Activated CD4-positive, alpha-beta T cell treated with anti-CD3 and anti-CD28 coated beads, Interleukin-2, amount 10 ng/mL, durations not matched to agents 24 days and 14 days (primary cell): ENCODE data around the gene KRTAP10-8. TPM values are rescaled to one million over a fixed set of nuclear protein-coding genes. Genes with fewer than 3 reads are reported as not detected.
"Not testable (repeated sequence)": the region's sequence is repeated elsewhere in the genome, so short reads cannot be mapped to it uniquely, and the experiment has no call there.

Source experiments
- DNase-seq: peaks from one replicate; pipeline ENCODE4 v3.0.0; 2022
- H3K27ac Mint-ChIP-seq: one replicate; pipeline ENCODE4 v1.8.0; 2022; ENCODE audit warnings: mild to moderate bottlenecking, mixed read lengths
- H3K27me3 Mint-ChIP-seq: one replicate; pipeline ENCODE4 v1.8.0; 2022; ENCODE audit warnings: mixed read lengths
- H3K36me3 Mint-ChIP-seq: one replicate; pipeline ENCODE4 v1.8.0; 2022; ENCODE audit warnings: low read depth, mild to moderate bottlenecking, mixed read lengths
- H3K4me1 Mint-ChIP-seq: one replicate; pipeline ENCODE4 v1.8.0; 2021; ENCODE audit warnings: mixed read lengths
- H3K4me3 Mint-ChIP-seq: one replicate; pipeline ENCODE4 v1.8.0; 2022; ENCODE audit warnings: mild to moderate bottlenecking, moderate library complexity, mixed read lengths
- H3K9me3 Mint-ChIP-seq: one replicate; pipeline ENCODE4 v1.8.0; 2021; ENCODE audit warnings: mixed read lengths
- intact Hi-C: fragments of 100-400 bp; cut with micrococcal nuclease; formaldehyde crosslinking; loops from one replicate; pipeline ENCODE4 v1.15.1; 2023
- total RNA-seq: library from RNA; stranded (reverse); gene quantifications from 2 replicates; pipeline ENCODE4 v1.2.3, GENCODE V29; 2022

KRTAP10-8 gene
- total RNA-seq, 1 donor from 2014 or later, result not detected

- H3K27me3 Mint-ChIP-seq, result peaks cover 20% of the 10 kb centered on the region
- H3K4me1 Mint-ChIP-seq, DNase-seq, H3K27ac Mint-ChIP-seq, H3K4me3 Mint-ChIP-seq, H3K36me3 Mint-ChIP-seq, intact Hi-C loops, H3K9me3 Mint-ChIP-seq: not testable (repeated sequence)
Measured at GRCh38 chr21:44600118-44600978, 11.5 kb upstream of the KRTAP10-8 start, which contains the start of gene KRTAP10-7. TSS of gene KRTAP10-7 (plus strand) at chr21:44600597. CDS start at chr21:44600622, 25 bp downstream.

- H3K9me3 Mint-ChIP-seq, H3K36me3 Mint-ChIP-seq, intact Hi-C loops, H3K4me3 Mint-ChIP-seq, DNase-seq, H3K27ac Mint-ChIP-seq, H3K4me1 Mint-ChIP-seq: not testable (repeated sequence)
- peaks cover 25% of the 10 kb centered on the region for H3K27me3 Mint-ChIP-seq
Measured at GRCh38 chr21:44601091-44601490, 10.8 kb upstream of the KRTAP10-8 start.

DNA sequence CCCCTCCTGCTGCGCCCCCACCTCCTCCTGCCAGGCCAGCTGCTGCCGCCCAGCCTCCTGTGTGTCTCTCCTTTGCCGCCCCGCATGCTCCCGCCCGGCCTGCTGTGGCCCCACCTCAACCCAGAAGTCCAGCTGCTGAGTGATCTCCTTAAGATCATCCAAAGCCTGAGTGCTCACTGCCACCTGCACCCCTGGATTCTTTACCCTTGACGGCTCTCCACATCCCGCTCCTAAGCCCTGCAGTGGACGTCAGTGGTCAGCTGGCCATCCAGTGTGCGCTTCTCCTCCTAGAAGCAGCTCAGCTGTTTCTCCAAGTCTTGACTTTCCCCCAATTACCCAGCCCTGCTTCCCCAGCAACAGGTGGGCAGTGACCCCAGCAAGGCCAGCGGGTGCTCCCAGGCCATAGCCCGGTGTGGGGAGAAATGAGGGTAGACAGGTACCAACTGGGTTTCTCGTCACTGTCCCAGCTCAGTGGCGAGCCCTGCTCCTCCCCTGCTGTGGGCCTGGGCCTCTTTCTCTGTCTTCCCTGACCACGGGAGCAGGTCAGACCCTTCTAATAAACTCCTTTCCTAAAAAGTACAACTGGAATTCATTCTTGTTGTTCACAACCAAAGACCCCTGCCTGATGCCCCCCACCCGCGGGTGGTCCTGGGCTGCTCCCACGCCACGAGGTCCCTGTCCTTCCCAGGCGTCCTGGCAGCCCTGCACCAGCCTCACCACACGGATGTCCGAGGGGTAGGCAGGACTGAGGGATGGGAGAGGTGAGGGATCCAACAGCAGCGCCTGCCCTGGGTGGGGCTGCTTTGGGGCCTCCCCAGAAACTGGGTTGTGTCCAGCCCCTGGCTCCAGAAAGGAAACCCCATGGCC, 10.1 kb upstream of the KRTAP10-8 start:
- no peaks in the 10 kb centered on the region for H3K4me1 Mint-ChIP-seq
- no peak overlapping the region for H3K4me3 Mint-ChIP-seq
- intact Hi-C loops, result no loop called here
- H3K9me3 Mint-ChIP-seq, result peaks cover 4% of the 10 kb centered on the region
- H3K27me3 Mint-ChIP-seq, result peaks cover 25% of the 10 kb centered on the region
- H3K36me3 Mint-ChIP-seq, result no peaks in the 10 kb centered on the region
- no peak for DNase-seq
- H3K27ac Mint-ChIP-seq, result peak overlapping the region; percentile 20

DNA sequence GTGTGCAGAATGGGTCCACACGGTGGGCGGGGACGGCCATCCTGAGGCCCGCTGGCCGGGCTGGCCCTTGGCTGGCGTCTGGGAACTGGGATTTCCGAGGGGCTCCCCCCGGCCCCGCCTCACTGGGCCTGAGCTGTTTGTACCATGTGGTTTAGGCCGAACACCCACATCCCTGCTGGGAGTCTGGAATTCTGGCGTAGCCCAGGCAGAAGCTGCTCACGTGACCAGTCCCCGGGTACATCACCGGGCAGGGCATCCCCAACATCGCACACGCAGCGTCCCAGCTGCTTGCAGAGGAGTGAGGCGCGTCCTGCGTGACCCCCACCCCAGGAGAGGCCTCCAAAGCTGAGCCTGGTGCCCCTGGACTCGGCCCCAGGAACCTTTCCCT, 9.4 kb upstream of the KRTAP10-8 start:
- Mint-ChIP-seq H3K27me3 (peaks cover 25% of the 10 kb centered on the region), H3K9me3 (peaks cover 4% of the 10 kb centered on the region), H3K4me3 (no peak overlapping the region), H3K36me3 (no peaks in the 10 kb centered on the region), H3K4me1 (no peaks in the 10 kb centered on the region), H3K27ac (no peak overlapping the region)
- no peak for DNase-seq
- intact Hi-C loops, result no loop called here

DNA sequence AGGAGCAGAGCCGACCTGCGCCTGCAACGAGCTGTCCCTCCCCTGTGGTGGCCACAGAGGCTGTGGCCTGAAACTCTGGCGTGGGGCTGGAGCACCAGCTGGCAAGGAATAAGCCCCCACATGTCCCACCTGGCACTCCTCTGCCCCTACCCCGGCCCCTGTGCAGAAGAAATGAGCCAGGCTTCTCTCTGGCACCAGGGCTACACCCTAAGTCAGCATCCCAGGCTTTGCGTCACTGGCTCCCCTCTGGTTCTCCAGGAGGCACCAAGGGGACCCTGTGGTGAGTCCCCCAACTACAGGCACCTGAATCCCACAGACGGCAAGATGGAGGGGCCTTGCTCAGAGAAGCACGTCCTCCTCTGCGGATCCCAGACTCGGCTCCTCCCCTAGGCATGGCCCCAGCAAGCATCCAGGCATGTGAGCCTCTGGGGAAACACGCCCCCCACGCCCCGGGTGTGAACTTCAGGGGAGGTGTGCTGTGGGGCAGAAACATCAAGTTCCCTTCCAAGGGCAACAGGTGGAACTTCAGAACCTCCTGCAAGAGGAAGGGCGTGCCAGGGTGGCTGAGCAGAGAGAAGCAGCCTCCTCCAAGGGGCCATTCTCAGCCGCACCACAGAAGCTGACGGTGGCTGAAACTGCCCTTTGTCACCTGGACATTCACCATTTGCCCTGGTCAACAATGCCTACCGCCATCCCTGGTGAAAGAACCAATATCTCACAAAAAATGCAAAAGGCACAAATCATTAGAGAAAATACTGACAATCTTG, 8.6 kb upstream of the KRTAP10-8 start:
- Mint-ChIP-seq H3K27me3 (peaks cover 25% of the 10 kb centered on the region), H3K4me3 (no peak overlapping the region), H3K4me1 (no peaks in the 10 kb centered on the region), H3K27ac (no peak overlapping the region), H3K36me3 (no peaks in the 10 kb centered on the region), H3K9me3 (peaks cover 4% of the 10 kb centered on the region)
- no peak for DNase-seq
- intact Hi-C loops, result no loop called here

DNA sequence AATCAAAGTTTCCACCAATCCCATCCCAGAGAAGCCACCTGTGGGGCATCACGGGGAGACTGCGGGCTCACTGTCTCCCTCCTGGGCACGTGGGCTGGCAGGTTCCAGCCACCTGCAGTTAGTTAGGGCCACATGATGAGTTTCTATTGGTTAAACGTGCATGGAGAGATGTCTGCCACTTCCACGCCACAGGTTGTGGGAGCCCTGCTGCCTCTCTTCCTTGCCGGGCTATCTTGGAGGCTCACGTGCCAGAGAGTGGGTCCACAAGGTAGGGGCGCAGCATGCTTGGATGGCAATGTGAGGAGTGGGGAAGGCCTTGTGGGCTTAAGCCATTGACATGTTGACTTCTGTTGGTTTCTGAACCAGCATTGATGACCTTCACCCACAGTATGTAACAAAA, 8.0 kb upstream of the KRTAP10-8 start:
- H3K4me1 Mint-ChIP-seq, result no peaks in the 10 kb centered on the region
- H3K9me3 Mint-ChIP-seq, result peaks cover 6% of the 10 kb centered on the region
- H3K36me3 Mint-ChIP-seq, result no peaks in the 10 kb centered on the region
- no peak overlapping the region for H3K4me3 Mint-ChIP-seq
- H3K27me3 Mint-ChIP-seq, result peaks cover 26% of the 10 kb centered on the region
- no peak for DNase-seq
- intact Hi-C loops, result no loop called here
- H3K27ac Mint-ChIP-seq, result no peak overlapping the region

- Mint-ChIP-seq H3K27me3 (peaks cover 26% of the 10 kb centered on the region), H3K9me3 (peaks cover 28% of the 10 kb centered on the region)
Measured at GRCh38 chr21:44606495-44606894, 5.4 kb upstream of the KRTAP10-8 start.

GRCh38 chr21:44609193-44609592, 2.7 kb upstream of the KRTAP10-8 start:
- Mint-ChIP-seq H3K9me3 (peaks cover 29% of the 10 kb centered on the region), H3K4me1 (no peaks in the 10 kb centered on the region), H3K4me3 (no peak overlapping the region), H3K27me3 (peaks cover 22% of the 10 kb centered on the region), H3K27ac (no peak overlapping the region), H3K36me3 (peaks cover 2% of the 10 kb centered on the region)
- intact Hi-C loops, result no loop called here
- DNase-seq, result no peak

More at GRCh38 chr21:44606495-44606894, 5.4 kb upstream of the KRTAP10-8 start:
- Mint-ChIP-seq H3K27ac (no peak overlapping the region), H3K4me1 (no peaks in the 10 kb centered on the region), H3K4me3 (no peak overlapping the region), H3K36me3 (no peaks in the 10 kb centered on the region)
- intact Hi-C loops, result no loop called here
- DNase-seq, result no peak

GRCh38 chr21:44610157-44610843, 1.6 kb upstream of the KRTAP10-8 start:
- H3K4me3 Mint-ChIP-seq, H3K4me1 Mint-ChIP-seq, H3K27ac Mint-ChIP-seq, intact Hi-C loops, DNase-seq, H3K36me3 Mint-ChIP-seq: not testable (repeated sequence)
- Mint-ChIP-seq H3K9me3 (peaks cover 29% of the 10 kb centered on the region), H3K27me3 (peaks cover 13% of the 10 kb centered on the region)

DNA sequence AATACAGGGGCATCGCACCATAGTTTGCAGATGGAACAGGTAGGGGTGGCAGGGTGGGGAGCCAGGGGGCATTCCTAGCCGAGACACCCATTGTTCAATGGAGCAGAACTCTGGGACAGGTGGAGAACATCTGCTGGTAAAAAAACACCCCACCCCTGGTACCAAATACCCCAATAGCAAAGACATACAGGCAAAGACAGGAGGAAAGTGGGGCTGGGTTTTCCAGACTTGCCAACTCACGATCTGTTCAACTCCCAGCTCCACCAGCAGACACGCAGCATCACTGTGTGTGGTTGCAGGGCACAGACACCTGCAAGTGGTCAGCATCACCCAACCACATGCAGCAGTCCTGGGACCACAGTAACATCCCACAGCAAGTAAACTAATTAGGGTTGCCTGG, 328 bp upstream of the KRTAP10-8 start:
- intact Hi-C loops, result no loop called here
- DNase-seq, result no peak
- no peak overlapping the region for H3K27ac Mint-ChIP-seq
- H3K27me3 Mint-ChIP-seq, result peaks cover 5% of the 10 kb centered on the region
- H3K36me3 Mint-ChIP-seq, result peaks cover 2% of the 10 kb centered on the region
- H3K4me1 Mint-ChIP-seq, result no peaks in the 10 kb centered on the region
- H3K9me3 Mint-ChIP-seq, result peaks cover 25% of the 10 kb centered on the region
- H3K4me3 Mint-ChIP-seq, result no peak overlapping the region

DNA sequence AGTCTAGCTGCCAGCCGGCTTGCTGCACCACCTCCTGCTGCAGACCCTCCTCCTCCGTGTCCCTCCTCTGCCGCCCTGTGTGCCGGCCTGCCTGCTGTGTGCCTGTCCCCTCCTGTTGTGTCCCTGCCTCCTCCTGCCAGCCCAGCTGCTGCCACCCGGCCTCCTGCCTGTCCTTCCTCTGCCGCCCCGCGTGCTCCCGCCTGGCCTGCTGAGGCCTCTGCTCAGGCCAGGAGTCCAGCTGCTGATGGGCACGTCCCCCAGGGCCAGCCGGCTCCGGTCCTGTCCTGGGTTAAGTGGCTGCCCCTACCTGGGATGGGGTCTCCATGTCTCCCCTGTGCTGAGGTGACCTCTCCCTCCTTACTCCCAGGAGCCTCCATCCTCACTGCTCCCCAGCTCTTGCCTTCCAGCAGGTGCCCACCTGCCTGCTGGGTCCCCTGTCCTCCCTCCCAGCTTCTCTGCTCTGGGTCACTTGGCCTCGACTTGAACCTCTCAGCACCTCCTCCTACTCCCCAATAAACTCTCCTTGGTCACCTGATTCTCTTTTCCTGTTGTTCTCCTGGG, 870 bp downstream of the KRTAP10-8 start:
- peaks cover 2% of the 10 kb centered on the region for H3K27me3 Mint-ChIP-seq
- DNase-seq, result no peak
- H3K9me3 Mint-ChIP-seq, result peaks cover 25% of the 10 kb centered on the region
- no peak overlapping the region for H3K27ac Mint-ChIP-seq
- no peaks in the 10 kb centered on the region for H3K4me1 Mint-ChIP-seq
- H3K4me3 Mint-ChIP-seq, result no peak overlapping the region
- H3K36me3 Mint-ChIP-seq, result peaks cover 2% of the 10 kb centered on the region
- intact Hi-C loops, result no loop called here

DNA sequence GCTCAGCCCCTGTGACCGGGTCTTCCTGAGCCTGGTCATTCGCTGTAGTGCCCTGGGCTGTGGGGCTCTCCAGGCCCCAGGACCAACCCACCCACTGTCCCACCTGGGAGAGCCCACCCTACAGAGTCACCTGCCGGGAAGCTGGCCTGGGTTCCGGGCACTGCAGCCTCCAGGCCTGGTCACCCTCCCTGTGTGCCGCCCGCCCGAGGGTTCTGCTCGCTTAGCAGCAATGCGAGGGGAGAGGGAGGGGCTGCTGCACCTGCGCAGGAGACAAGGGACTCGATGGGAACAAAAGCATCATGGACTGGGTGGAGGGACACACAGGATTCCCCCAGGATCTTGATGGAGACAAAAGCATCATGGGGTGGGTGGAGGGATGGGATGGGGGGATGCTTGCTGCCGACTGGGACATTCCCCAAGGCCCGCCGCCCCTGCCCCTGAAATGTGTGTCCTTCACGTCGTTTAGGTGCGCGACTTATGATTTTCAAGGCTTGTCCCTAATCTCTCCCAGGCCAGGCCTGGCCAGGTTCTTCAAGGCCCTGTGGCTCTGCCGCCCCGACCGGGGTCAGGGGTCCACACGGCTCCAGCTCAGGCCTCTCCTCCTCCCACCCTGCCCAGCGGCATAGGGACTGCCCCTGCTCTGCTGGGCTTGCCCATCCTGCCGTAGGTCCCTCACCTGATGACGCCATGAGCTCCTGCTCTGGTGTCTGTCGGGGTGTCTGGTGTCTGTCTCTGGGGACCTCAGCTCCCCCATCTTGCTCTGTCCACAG, 1.7 kb downstream of the KRTAP10-8 start:
- intact Hi-C loops, result no loop called here
- H3K27ac Mint-ChIP-seq, result no peak overlapping the region
- no peak overlapping the region for H3K4me3 Mint-ChIP-seq
- peaks cover 26% of the 10 kb centered on the region for H3K9me3 Mint-ChIP-seq
- H3K27me3 Mint-ChIP-seq, result no peaks in the 10 kb centered on the region
- no peak for DNase-seq
- H3K36me3 Mint-ChIP-seq, result peaks cover 4% of the 10 kb centered on the region
- H3K4me1 Mint-ChIP-seq, result peaks cover 5% of the 10 kb centered on the region
